ENCODE measurements around the gene RBM20. TPM values are rescaled to one million over a fixed set of nuclear protein-coding genes. Genes with fewer than 3 reads are reported as not detected.
A peak's percentile ranks its signal among the peaks of the same experiment; 100 is the strongest.

RBM20 gene
- total and polyA plus RNA-seq, 2 of the 13 experiments (the other 11 are each of a cell fraction or from before 2014, with no cell fraction given) = 0.02 to 0.22 TPM

- TF ChIP-seq ETS1 (CRISPR knock-in tag; IDR thresholded peaks at IDR 0.05) = no peak
- TF ChIP-seq SP1 (IDR thresholded peaks at IDR 0.05) = no peak
- TF ChIP-seq SP1 (CRISPR knock-in tag; IDR thresholded peaks at IDR 0.05) = no peak
- no peak for TF ChIP-seq ZNF3 (CRISPR knock-in tag; IDR thresholded peaks at IDR 0.05)
- TF ChIP-seq ZNF589 (CRISPR knock-in tag; conservative IDR thresholded peaks at IDR 0.05) = no peak
- TF ChIP-seq ZNF773 (CRISPR knock-in tag; IDR thresholded peaks at IDR 0.05; ENCODE audit: borderline replicate concordance) = no peak
- TF ChIP-seq TCF7L2 (IDR thresholded peaks at IDR 0.05; ENCODE audit: low read depth, low read length) = no peak
- no peak for TF ChIP-seq ZNF407 (CRISPR knock-in tag; IDR thresholded peaks at IDR 0.05; ENCODE audit: not compliant biosample characterization)
- no peak for TF ChIP-seq E2F5 (CRISPR knock-in tag; conservative IDR thresholded peaks at IDR 0.05)
- no peak for TF ChIP-seq SRSF4 (IDR thresholded peaks at IDR 0.05; ENCODE audit: low read depth, low read length, poor library complexity, severe bottlenecking)
- peak; percentile 46; the same call in 1 of the 2 replicates for TF ChIP-seq AHDC1 (CRISPR knock-in tag; IDR thresholded peaks at IDR 0.05; ENCODE audit: borderline replicate concordance)
- TF ChIP-seq SKI (IDR thresholded peaks at IDR 0.05; ENCODE audit: partially characterized antibody) = peak; percentile 21
Observed at GRCh38 chr10:110774069-110775019, 130.2 kb downstream of the RBM20 start (continued).
